ENCODE data around the gene NFYA.
A peak's percentile ranks its signal among the peaks of the same experiment; 100 is the strongest.

Gene NFYA

GRCh38 chr6:41072836-41073202 is at the start of gene NFYA:
Gene NFYA, plus strand, starts transcription at chr6:41072974. Its CDS starts 6,116 bp downstream, at chr6:41079090.
- peak; percentile 100 for DNase-seq

GRCh38 chr6:41023114-41023513 is 49.7 kb upstream of the NFYA start:
- no peak for DNase-seq

GRCh38 chr6:41025966-41026530 is 46.7 kb upstream of the NFYA start:
- DNase-seq, result no peak

GRCh38 chr6:41027241-41027640 is 45.5 kb upstream of the NFYA start:
- no peak for DNase-seq

GRCh38 chr6:41027799-41028560 is 44.8 kb upstream of the NFYA start:
- DNase-seq, result peak; percentile 79

- DNase-seq, result no peak
These were observed 44.0 kb upstream of the NFYA start for GRCh38 chr6:41028561-41029412.

- DNase-seq, result no peak
These were observed 39.9 kb upstream of the NFYA start for GRCh38 chr6:41032830-41033229.

GRCh38 chr6:41033776-41034175 is 39.0 kb upstream of the NFYA start:
- DNase-seq, result no peak

- DNase-seq, result no peak
These were observed 36.6 kb upstream of the NFYA start for GRCh38 chr6:41036186-41036585.

- no peak for DNase-seq
These were observed 36.2 kb upstream of the NFYA start for GRCh38 chr6:41036601-41037000.

GRCh38 chr6:41037107-41037900 is 35.5 kb upstream of the NFYA start:
- DNase-seq, result no peak

- DNase-seq, result no peak
These were observed 34.6 kb upstream of the NFYA start for GRCh38 chr6:41038205-41038604.

GRCh38 chr6:41039060-41039998 is 33.4 kb upstream of the NFYA start, which contains the start of gene UNC5CL:
Gene UNC5CL, minus strand, starts transcription at chr6:41039221. Its CDS starts 4,147 bp downstream, at chr6:41035074.
- peak; percentile 66 for DNase-seq

GRCh38 chr6:41040101-41040939 is 32.5 kb upstream of the NFYA start:
- no peak for DNase-seq

GRCh38 chr6:41040940-41041536 is 31.7 kb upstream of the NFYA start:
- no peak for DNase-seq

GRCh38 chr6:41042226-41043055 is 30.3 kb upstream of the NFYA start, which contains the start of gene TSPO2:
Gene TSPO2, plus strand, starts transcription at chr6:41042467. Its CDS starts 519 bp downstream, at chr6:41042986.
- DNase-seq, result no peak

GRCh38 chr6:41043151-41043550 is 29.6 kb upstream of the NFYA start:
- DNase-seq, result no peak

- DNase-seq, result no peak
These were observed 27.1 kb upstream of the NFYA start for GRCh38 chr6:41045664-41046063.

- no peak for DNase-seq
These were observed 26.7 kb upstream of the NFYA start for GRCh38 chr6:41046084-41046483.
